GM19193 (cell line): ENCODE results near the gene PRRC2B.
A peak's percentile ranks its signal among the peaks of the same experiment; 100 is the strongest.

Experiments used
- POLR2A ChIP-seq: IDR thresholded peaks from 4 replicates; pipeline ENCODE4 v1.6.1; 2011; ENCODE audit not compliant: insufficient read depth, insufficient read length; ENCODE audit errors: extremely low read depth

The PRRC2B gene

DNA sequence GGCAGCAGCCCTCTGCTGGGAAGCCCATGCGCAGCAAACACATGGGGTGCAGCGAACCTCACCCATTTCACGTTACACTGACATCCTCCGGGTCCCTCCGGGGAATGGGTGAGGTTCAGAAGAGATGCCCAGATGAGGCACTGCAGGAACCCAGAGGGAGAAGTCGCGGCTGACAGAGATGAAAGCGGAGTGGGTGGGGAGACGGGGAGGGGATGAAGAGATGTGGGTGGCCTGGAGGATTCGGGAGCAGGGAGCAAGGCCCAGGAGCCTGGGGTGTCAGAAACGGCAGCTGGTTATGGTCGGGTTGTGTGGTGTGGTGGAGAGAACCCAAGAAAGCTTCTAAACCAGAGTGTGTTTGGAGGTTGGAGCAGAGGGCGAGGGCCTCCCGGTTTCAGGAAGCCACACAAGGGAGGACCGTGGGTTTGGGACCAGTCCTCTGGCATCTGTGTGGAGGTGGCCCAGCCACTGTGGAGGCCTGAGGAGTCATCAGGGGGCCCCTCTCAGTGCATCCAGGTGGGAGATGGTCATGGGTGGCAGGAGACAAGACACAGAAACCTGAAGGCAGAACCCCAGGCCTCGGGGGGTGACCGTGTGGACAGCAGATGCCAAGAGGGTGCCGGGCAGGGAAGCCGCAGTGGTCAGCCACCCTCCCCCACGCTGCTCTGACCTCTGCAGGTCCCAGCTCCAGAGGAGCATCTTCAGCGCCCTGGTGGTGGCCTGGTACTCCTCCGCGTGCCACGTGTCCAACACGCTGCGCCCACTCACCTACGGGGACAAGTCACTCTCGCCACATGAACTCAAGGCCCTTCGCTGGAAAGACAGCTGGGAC lies 128.6 kb downstream of the PRRC2B start:
- no peak for TF ChIP-seq POLR2A

DNA sequence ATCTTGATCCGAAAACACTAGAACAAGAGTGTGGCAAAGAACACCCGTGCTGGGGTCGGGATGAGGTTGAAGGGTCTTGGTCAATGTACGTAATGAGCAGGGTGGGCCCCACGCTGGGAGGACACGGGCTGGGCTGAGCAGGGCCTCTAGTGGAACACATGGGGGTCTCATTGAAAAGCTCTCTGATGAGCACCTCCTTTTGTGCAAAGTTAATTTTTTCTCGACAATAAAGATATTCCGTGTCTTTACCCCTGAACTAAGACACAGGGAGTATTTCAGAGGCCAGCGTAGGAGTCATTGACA lies 129.2 kb downstream of the PRRC2B start:
- no peak for TF ChIP-seq POLR2A

DNA sequence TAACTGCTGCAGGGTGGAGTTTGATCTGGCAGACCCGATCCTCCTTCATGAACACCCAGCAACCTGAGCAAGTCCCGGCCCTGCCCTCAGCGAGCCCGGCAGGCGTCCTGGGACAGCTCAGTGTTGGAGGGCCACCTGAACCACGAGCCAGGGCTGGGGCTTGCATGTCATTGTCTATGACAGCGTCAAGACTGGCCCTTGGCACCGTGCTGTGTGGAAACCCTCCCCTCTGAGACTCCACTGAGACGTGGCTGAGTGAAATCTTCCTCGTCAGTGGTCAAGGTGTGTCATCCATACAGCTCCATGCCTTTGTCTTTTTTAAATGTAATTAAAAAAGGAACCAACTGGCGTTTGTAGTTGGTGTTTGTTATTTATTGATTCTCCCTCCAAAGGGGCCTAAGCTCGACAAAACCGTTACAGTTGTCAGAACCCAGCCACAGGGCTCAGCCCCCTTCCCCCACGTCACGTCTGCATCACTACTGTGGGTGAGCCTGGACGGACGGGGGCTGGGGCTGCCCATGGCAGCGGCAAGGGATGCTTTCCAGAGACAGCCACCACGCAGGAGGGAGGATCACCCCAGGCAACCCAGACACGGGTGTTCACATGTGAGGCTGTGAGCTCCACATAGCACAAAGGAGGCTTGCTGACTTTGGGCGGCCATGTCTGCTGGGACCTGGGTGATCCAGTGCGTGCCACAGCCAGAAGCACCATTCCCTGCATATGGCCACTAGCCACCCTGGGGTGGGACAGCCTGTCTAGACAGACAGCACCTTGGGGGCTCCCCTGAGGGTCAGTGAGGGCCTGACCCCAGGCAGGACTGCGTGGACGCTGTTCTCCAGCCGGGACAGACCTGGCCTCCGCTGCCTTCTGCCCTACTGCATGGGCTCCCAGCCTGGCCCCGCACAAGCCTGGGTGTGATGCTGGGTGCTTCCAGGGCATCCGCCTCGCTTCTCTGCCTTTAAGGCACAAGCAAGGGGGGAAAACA lies 129.9 kb downstream of the PRRC2B start:
- peak; percentile 5 for TF ChIP-seq POLR2A

DNA sequence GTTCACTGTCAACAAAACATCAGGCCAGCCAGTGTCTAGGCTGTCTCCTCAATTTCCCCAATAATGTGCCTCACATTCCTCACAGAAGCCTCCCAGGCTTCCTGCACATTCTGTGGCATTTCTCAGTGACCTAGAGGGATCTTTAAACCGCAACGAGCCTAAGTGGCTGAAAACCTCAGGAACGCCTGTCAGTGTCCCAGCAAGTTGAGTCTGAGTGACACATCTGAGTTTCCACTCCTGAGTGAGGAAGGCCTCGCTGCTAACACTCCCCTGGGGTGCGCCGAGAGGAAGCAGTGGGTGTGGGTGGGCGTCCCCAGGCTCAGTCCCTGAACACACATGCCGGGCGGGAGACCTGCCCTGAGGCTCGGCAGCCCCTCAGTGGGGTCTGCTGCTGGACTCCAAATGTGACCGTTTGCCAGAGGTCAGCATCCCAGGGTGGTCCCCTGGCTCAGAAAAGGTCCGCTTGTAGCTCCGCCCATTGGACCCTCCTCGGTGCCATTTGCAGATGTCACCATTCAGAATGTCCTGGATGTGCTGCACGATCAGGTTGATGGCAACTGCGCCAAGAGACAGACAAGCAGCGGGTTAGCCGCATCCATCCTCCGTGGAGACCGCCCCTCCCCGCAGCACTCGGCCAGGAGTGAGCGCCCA lies 130.9 kb downstream of the PRRC2B start:
- no peak for TF ChIP-seq POLR2A

DNA sequence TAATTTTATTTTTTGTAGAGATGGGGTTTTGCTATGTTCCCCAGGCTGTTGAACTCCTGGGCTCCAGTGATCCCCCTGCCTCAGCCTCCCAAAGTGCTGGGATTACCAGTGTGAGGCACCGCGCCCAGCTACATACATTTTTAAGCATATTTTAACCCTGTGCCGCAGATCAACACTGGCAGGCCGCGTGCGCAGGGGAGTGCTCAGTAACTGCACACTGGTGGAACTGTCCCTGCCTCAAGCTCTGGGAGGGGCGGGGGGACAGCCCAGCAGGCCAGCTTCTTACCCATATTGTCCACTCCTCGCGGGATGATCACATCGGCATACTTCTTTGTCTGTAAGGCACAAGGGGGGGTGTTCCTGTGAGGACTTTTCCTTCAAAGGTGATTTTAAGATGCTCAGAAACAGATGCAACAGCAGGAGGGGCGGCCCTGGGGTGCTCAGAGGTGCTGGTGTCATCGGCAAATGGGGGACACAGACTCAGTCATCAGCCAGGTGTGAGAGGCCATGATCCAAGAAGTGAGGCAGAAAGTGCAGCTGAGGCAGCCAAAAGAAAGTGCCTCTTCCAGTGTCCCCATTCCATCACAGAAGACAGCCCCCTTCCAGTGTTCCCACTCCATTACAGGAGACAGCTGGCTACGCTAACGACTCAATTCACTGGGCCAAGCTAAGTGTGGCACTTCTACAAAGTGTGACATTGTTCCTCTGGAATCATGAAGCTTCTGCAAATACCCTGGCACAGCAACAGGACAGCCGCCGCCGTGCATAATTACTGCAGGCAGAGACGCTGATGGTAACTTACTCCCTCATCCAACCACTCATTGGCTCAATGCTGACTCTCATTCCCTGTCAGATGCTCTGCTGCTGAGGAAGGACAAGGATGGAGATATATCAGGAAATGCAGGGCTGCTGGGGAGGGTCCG lies 132.0 kb downstream of the PRRC2B start:
- no peak for TF ChIP-seq POLR2A

DNA sequence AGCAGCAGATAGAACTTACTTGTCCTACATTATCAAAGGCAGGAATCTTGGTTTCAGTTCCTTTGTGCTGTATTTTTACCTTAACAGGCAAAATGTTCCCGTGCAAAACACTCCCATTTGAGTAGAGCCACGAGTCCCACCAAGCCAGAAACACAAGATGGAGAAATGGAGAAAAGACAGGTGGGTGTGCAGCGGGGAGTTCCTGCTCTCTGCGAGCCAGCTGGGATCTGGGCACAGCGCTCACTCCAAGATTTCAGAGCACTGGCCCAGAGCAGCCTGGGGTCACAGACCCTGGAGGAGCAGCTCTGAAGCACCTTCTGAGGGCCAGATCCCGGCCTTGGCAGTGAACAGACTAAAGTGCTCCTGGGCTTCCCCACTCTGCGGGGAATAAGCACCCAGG lies 134.3 kb downstream of the PRRC2B start:
- TF ChIP-seq POLR2A = no peak

DNA sequence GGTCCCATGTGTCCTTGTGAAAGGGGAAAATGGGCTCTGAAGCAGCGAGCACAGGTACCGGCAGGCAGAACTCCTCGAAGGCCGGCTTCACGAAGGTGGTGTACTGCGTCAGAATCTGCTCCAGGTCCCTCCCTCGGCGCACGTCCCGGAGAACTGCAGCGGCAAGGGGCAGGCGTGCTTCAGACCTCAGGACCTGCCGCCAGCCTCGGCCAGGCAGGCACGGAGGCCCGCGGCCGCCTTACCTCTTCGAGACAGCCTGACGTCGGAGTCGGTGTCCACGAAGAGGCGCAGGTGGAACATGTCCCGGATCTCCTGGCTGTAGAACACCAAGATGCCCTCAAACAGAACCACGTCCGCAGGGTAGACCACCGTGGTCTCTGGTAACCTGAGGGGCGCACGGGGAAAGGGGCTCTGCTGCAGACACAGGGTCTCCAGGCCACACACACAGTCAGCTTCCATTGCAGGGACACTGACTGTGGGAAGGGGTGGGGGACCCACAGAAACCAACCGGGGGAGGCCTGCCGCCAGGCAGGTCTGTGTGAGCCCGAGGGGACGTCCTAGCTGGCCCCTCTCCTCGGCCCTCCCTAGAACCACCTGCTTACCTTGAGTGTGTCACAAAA lies 135.1 kb downstream of the PRRC2B start:
- no peak for TF ChIP-seq POLR2A

DNA sequence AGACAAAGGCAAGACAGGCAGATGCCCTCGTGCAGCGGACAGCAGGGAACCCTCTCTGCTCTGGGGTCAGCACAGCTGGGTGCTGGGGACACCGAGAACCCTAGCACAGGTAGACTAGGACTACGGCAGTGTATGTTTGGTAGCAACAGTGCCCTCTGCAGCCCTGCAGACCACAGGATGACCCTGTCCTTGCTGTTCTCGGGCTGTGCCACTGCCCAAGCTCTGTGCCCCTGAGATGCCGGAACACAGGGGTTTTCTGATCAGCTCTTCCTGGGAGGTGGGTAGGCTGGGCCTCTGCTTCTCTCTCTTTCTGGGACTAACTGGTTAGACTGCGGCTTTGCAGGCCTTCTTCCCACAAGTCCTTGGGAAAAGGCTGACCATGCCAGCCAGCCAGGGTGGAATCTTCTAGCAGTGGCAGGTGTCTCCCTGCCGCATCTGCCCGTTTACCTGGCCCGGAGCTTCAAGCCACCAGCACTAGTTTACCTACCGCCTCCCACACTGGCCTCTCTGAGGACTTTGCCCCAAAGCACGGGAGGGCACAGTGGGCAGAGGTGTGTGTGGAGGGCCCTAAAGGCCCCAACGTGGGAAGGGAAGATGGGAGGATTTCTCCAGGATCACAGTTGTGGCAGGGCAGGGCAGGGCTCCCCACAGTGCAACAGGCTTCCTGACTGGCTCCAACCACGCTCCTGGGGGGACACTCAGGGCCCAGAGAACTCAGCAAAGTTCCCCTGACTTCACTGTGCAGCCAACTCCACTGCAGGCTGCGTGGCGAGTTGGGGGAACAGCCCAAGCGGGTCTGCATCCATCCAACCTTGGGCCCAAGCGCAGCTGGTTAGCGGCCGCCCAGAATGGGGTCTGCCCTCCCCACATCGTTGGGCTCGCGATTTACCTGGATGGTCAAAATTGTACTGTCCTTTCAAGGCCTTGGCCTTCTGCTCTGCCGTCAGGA lies 136.0 kb downstream of the PRRC2B start:
- no peak for TF ChIP-seq POLR2A

DNA sequence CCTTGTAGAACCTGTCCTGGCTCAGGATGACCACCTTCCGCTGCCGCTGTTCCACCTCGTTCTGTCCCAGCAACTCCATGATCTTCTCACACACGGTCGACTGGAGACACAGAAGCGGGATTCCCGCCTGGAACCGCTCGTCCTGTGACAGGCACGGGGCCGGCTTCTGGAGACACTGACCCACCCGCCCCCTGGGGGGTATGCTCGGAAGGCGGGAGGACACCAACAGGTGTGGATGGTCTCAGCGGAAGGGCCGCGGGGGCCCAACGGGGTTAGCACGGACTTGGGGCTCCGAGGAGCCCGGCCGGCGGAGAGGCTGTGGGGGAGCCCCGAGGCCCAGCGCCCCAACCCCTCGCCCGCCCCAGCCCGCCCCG lies 136.6 kb downstream of the PRRC2B start:
- no peak for TF ChIP-seq POLR2A

DNA sequence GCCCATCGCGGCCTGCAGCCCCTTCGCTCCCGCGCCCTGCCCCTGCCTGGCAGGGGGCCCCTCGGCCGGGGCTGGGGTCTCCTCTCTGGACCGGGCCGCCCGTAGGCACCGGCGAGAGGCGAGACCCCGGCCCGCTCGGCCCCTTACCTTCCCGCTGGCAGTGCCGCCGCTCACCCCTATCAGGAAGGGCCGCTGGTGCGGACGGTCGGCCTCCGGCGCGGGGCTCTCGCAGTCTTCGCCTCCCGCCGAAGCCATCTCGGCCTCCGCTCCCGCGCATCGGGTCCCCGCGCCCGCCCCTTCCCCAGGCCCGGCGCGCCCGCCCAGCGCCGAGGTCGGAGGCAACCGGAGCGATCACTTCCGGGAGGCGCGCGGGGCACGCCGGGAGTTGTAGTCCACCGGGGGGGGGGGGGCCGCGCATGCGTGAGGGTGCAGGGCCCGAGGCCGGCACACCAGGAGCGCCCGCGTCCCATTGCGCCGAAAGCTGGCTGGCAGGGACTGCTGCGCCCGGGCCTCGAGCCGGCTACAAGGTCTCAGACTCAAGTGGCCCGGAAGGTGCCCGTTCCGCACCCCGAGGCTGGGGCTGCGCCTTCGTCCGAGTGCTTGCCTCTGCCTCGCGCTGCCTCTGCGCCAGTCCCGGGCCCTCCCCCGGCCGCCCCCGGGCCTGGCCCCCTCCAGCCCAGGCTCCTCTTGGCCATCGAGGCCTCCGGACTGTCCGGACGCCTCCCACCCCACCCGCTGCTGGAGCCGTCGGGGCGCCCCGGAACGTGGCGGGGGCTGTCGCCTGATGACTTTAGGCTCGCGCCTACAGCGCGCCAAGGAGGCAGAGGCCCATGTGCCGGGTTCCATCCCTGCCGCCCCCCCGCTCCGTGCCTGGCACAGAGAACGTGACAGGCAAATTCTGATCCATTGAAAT lies 137.3 kb downstream of the PRRC2B start, which contains the start of gene UCK1:
UCK1 (minus strand) TSS at position 344 of the 913 bp plus-strand sequence; CDS start at position 255, 89 bp downstream.
- peak; percentile 54 for TF ChIP-seq POLR2A

DNA sequence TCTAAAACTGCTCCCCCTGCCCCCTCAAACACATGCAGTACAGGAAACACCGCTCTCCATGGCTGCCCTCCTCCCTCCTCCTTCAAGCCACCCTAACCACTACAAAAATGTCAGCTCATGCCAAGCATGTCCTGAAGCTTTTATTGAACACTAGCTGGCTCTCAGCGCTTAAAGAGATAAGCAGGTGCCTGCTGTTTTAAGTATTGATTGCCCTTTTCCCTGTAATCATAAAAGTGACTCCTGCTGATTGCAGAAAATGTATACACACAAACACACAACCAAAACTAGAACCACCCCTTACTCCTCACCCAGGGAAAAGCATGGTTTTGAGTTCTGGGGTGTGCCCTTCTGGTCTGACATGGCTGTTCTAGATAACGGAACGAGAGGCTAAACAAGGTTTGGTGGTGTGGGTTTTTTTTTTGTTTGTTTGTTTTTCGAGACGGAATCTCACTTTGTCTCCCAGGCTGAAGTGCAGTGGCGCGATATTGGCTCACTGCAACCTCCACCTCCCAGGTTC lies 140.9 kb downstream of the PRRC2B start:
- TF ChIP-seq POLR2A = no peak
